K562 (cell line): ENCODE data around the gene NOP16. TPM values are rescaled to one million over a fixed set of nuclear protein-coding genes. Genes with fewer than 3 reads are reported as not detected.

ENCODE experiments used
- HDAC8 ChIP-seq: fragments of 450-650 bp; IDR thresholded peaks from 2 replicates; pipeline ENCODE4 v1.6.1; 2016; ENCODE audit warnings: mild to moderate bottlenecking, missing genetic modification characterization, moderate library complexity, missing compliant biosample characterization
- SMARCC2 ChIP-seq: fragments of 450-650 bp; IDR thresholded peaks from 2 replicates; pipeline ENCODE4 v1.6.1; 2017; ENCODE audit warnings: antibody characterized with exemption, moderate library complexity, mild to moderate bottlenecking, low read depth
- ZNF318 ChIP-seq, 2 experiments: fragments of 450-650 bp; IDR thresholded peaks; 2 replicates each; pipeline ENCODE4 v1.6.1; 2016; ENCODE audit warnings: mild to moderate bottlenecking in 2 of 2, borderline replicate concordance in 1 of 2, low read depth in 1 of 2, moderate library complexity in 1 of 2
- polyA plus RNA-seq, 8 experiments: library from polyadenylated mRNA; depleted of rRNA in 4 of 8; stranded (reverse) in 5 of 8; unstranded in 3 of 8; fragments of >200 nt; fragmentation: Nextera tagmentation in 2 of 8; fragmentation: Illumina TruSeq in 1 of 8; extraction: Ambion mirVana in 2 of 8; extraction: Trizol in 1 of 8; gene quantifications; 2 replicates each; pipeline versions ENCODE4 v1.2.1 to v1.2.3, GENCODE V29; 2011 to 2014; ENCODE audit warnings: inconsistent platforms in 1 of 8, missing spikeins in 1 of 8
- total RNA-seq, 7 experiments: library from RNA; depleted of rRNA in 6 of 7; stranded (reverse); fragments of >200 nt in 6 of 7; fragmentation: Illumina TruSeq in 2 of 7; extraction: Trizol in 2 of 7; gene quantifications; 2 replicates each; pipeline versions ENCODE4 v1.2.1 to v1.2.3, GENCODE V29; 2011 to 2021; ENCODE audit warnings: low replicate concordance in 1 of 7
- TF ChIP-seq, protein P1 (sequence below): fragments of 450-650 bp; IDR thresholded peaks from 2 replicates; pipeline ENCODE4 v1.6.1; 2018; ENCODE audit warnings: mild to moderate bottlenecking, low read depth; ENCODE audit not compliant: partially characterized antibody

NOP16 gene
- total and polyA plus RNA-seq, 9 of the 15 experiments (the other 6 are each of a cell fraction or from before 2014, with no cell fraction given), result 92.5 to 342 (median 148) TPM

- TF ChIP-seq ZNF318 (IDR thresholded peaks at IDR 0.05; ENCODE audit: borderline replicate concordance in 1 of 2, low read depth in 1 of 2), result no peak
- TF ChIP-seq HDAC8 (tag), result no peak
- no peak for TF ChIP-seq SMARCC2
- TF ChIP-seq, protein P1, sequence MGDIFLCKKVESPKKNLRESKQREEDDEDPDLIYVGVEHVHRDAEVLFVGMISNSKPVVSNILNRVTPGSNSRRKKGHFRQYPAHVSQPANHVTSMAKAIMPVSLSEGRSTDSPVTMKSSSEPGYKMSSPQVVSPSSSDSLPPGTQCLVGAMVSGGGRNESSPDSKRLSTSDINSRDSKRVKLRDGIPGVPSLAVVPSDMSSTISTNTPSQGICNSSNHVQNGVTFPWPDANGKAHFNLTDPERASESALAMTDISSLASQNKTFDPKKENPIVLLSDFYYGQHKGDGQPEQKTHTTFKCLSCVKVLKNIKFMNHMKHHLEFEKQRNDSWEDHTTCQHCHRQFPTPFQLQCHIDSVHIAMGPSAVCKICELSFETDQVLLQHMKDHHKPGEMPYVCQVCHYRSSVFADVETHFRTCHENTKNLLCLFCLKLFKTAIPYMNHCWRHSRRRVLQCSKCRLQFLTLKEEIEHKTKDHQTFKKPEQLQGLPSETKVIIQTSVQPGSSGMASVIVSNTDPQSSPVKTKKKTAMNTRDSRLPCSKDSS, result no peak
These were observed 3.1 kb upstream of the NOP16 start (continued) for GRCh38 chr5:176391479-176391878.
